C4-2B (cell line): Measurements from ENCODE around the gene AOAH.

Source experiments
- H3K27ac ChIP-seq: fragments of 450-650 bp; 2 replicates; pipeline ENCODE4 v1.5.1; 2017
- CTCF ChIP-seq: fragments of 450-650 bp; conservative IDR thresholded peaks from 2 replicates; pipeline ENCODE4 v1.5.1; 2017; ENCODE audit warnings: mild to moderate bottlenecking
- ZFX ChIP-seq: fragments of 450-650 bp; IDR thresholded peaks from 2 replicates; pipeline ENCODE4 v1.6.1; 2017

AOAH gene

GRCh38 chr7:36627836-36628235, 96.5 kb downstream of the AOAH start:
- TF ChIP-seq CTCF (no peak), ZFX (no peak)
- H3K27ac ChIP-seq, result no peak overlapping the region

- H3K27ac ChIP-seq, result no peak overlapping the region
- TF ChIP-seq ZFX (no peak), CTCF (no peak)
These were observed 98.2 kb downstream of the AOAH start for GRCh38 chr7:36626111-36626510.

- no peak for TF ChIP-seq CTCF
- no peak for TF ChIP-seq ZFX
- H3K27ac ChIP-seq, result no peak overlapping the region
These were observed 99.0 kb downstream of the AOAH start for GRCh38 chr7:36625247-36625646.

GRCh38 chr7:36623247-36623646, 101.0 kb downstream of the AOAH start:
- no peak overlapping the region for H3K27ac ChIP-seq
- TF ChIP-seq ZFX, result no peak
- no peak for TF ChIP-seq CTCF

- TF ChIP-seq CTCF (no peak), ZFX (no peak)
- H3K27ac ChIP-seq, result no peak overlapping the region
These were observed 102.9 kb downstream of the AOAH start for GRCh38 chr7:36621396-36621795.

- TF ChIP-seq ZFX (no peak), CTCF (no peak)
- no peak overlapping the region for H3K27ac ChIP-seq
These were observed 104.1 kb downstream of the AOAH start for GRCh38 chr7:36620166-36620708.

- TF ChIP-seq CTCF, result no peak
- TF ChIP-seq ZFX, result no peak
- H3K27ac ChIP-seq, result no peak overlapping the region
These were observed 106.9 kb downstream of the AOAH start for GRCh38 chr7:36617408-36617807.
